GM23338 (cell line): ENCODE results near the gene C16orf74. TPM values are rescaled to one million over a fixed set of nuclear protein-coding genes. Genes with fewer than 3 reads are reported as not detected.

Experiments
- ATAC-seq: fragments of 200-7000 bp; cut with Tn5 transposase; 3 replicates; pipeline ENCODE4 v1.9.1; 2020
- DNase-seq: peaks from one replicate; pipeline ENCODE4 v3.0.0-alpha.2; 2015; ENCODE audit warnings: low spot score
- H2AFZ ChIP-seq: fragments of 200-600 bp; sonication (generic); 2 replicates; pipeline ENCODE4 v1.8.0; 2016; ENCODE audit warnings: antibody characterized with exemption, mild to moderate bottlenecking, moderate library complexity
- H3F3A ChIP-seq: fragments of 200-600 bp; sonication (generic); replicated peaks from 2 replicates; pipeline ENCODE4 v1.8.0; 2017; ENCODE audit warnings: antibody characterized with exemption, mixed run types, low read depth
- H3K27ac ChIP-seq: fragments of 200-600 bp; sonication (generic); 2 replicates; pipeline ENCODE4 v1.6.1; 2016; ENCODE audit warnings: low read depth
- H3K27me3 ChIP-seq: fragments of 200-600 bp; sonication (generic); 2 replicates; pipeline ENCODE4 v1.8.0; 2016; ENCODE audit warnings: mild to moderate bottlenecking, mixed run types, moderate library complexity; ENCODE audit not compliant: insufficient read depth
- H3K36me3 ChIP-seq: fragments of 200-600 bp; sonication (generic); 2 replicates; pipeline ENCODE4 v1.8.0; 2016; ENCODE audit warnings: mild to moderate bottlenecking; ENCODE audit not compliant: insufficient read depth
- H3K4me1 ChIP-seq: fragments of 200-600 bp; sonication (generic); 2 replicates; pipeline ENCODE4 v1.8.0; 2016; ENCODE audit warnings: mild to moderate bottlenecking, moderate library complexity; ENCODE audit not compliant: insufficient read depth
- H3K4me2 ChIP-seq: fragments of 200-600 bp; sonication (generic); 2 replicates; pipeline ENCODE4 v1.7.1; 2017; ENCODE audit warnings: mixed run types
- H3K4me3 ChIP-seq: fragments of 200-600 bp; sonication (generic); 2 replicates; pipeline ENCODE4 v1.6.1; 2016; ENCODE audit warnings: mixed run types
- H3K79me2 ChIP-seq: fragments of 200-600 bp; sonication (generic); replicated peaks from 2 replicates; pipeline ENCODE4 v1.8.0; 2017; ENCODE audit warnings: mild to moderate bottlenecking; ENCODE audit not compliant: insufficient read depth
- H3K9me2 ChIP-seq: fragments of 200-600 bp; sonication (generic); 2 replicates; pipeline ENCODE4 v1.8.0; 2017; ENCODE audit not compliant: insufficient read depth
- H4K20me1 ChIP-seq: fragments of 200-600 bp; sonication (generic); replicated peaks from 2 replicates; pipeline ENCODE4 v1.8.0; 2017; ENCODE audit warnings: mild to moderate bottlenecking; ENCODE audit not compliant: insufficient read depth
- H3K27ac Mint-ChIP-seq: 2 replicates; pipeline ENCODE4 v1.8.0; 2020; ENCODE audit warnings: inconsistent platforms, mild to moderate bottlenecking, moderate library complexity, mixed read lengths
- H3K27me3 Mint-ChIP-seq: 3 replicates; pipeline ENCODE4 v1.8.0; 2022; ENCODE audit warnings: low read depth, mild to moderate bottlenecking, moderate library complexity, mixed read lengths, inconsistent platforms; ENCODE audit not compliant: insufficient read depth, poor library complexity
- H3K36me3 Mint-ChIP-seq: 3 replicates; pipeline ENCODE4 v1.8.0; 2021; ENCODE audit warnings: low read depth, mild to moderate bottlenecking, inconsistent platforms, moderate library complexity, mixed read lengths
- H3K4me1 Mint-ChIP-seq: 3 replicates; pipeline ENCODE4 v1.8.0; 2020; ENCODE audit warnings: mild to moderate bottlenecking, inconsistent platforms, mixed read lengths
- H3K4me3 Mint-ChIP-seq: 3 replicates; pipeline ENCODE4 v1.8.0; 2021; ENCODE audit warnings: moderate library complexity, mild to moderate bottlenecking, inconsistent platforms, mixed read lengths
- H3K9me3 Mint-ChIP-seq: 3 replicates; pipeline ENCODE4 v1.8.0; 2020; ENCODE audit warnings: moderate library complexity, mild to moderate bottlenecking, inconsistent platforms, mixed read lengths
- CREB1 ChIP-seq: fragments of 250-450 bp; sonication (Bioruptor Pico); IDR thresholded peaks from 2 replicates; pipeline ENCODE4 v1.5.0; 2020; ENCODE audit warnings: low read depth, mild to moderate bottlenecking, moderate library complexity
- CTCF ChIP-seq, 2 experiments: fragments of 200-600 bp in 1 of 2; sonication (generic) in 1 of 2; conservative IDR thresholded peaks; 2 replicates each; pipeline versions ENCODE4 v1.5.1 to v1.6.1; 2016 to 2017; ENCODE audit warnings: antibody characterized with exemption in 2 of 2, low read depth in 2 of 2, mild to moderate bottlenecking in 2 of 2, moderate library complexity in 1 of 2
- ETS1 ChIP-seq: IDR thresholded peaks from 2 replicates; pipeline ENCODE4 v1.6.1; 2016; ENCODE audit warnings: antibody characterized with exemption
- EZH2 ChIP-seq: fragments of 200-600 bp; sonication (generic); IDR thresholded peaks from one replicate; pipeline ENCODE4 v1.8.0; 2017; ENCODE audit warnings: antibody characterized with exemption, mild to moderate bottlenecking, low read depth; ENCODE audit not compliant: unreplicated experiment
- EZH2phosphoT487 ChIP-seq: fragments of 200-600 bp; sonication (generic); IDR thresholded peaks from one replicate; pipeline ENCODE4 v1.8.1; 2018; ENCODE audit warnings: antibody characterized with exemption; ENCODE audit not compliant: unreplicated experiment
- JUNB ChIP-seq: IDR thresholded peaks from one replicate; pipeline ENCODE4 v1.6.1; 2016; ENCODE audit warnings: antibody characterized with exemption; ENCODE audit not compliant: unreplicated experiment
- NANOG ChIP-seq: IDR thresholded peaks from 2 replicates; pipeline ENCODE4 v1.6.1; 2016; ENCODE audit warnings: antibody characterized with exemption, borderline replicate concordance
- POLR2AphosphoS5 ChIP-seq: IDR thresholded peaks from 2 replicates; pipeline ENCODE4 v1.6.1; 2016; ENCODE audit warnings: antibody characterized with exemption, low read depth
- REST ChIP-seq: IDR thresholded peaks from one replicate; pipeline ENCODE4 v1.6.1; 2018; ENCODE audit warnings: antibody characterized with exemption; ENCODE audit not compliant: unreplicated experiment
- STAT1 ChIP-seq: IDR thresholded peaks from one replicate; pipeline ENCODE4 v1.6.1; 2016; ENCODE audit warnings: antibody characterized with exemption; ENCODE audit not compliant: unreplicated experiment
- ZNF114 ChIP-seq: fragments of 250-450 bp; sonication (Bioruptor Pico); IDR thresholded peaks from 2 replicates; pipeline ENCODE4 v1.5.0; 2020; ENCODE audit warnings: mild to moderate bottlenecking, moderate library complexity
- ZNF331 ChIP-seq: fragments of 250-450 bp; sonication (Bioruptor Pico); IDR thresholded peaks from 2 replicates; pipeline ENCODE4 v1.5.0; 2020; ENCODE audit warnings: low read depth, mild to moderate bottlenecking, moderate library complexity
- ZNF462 ChIP-seq: fragments of 250-450 bp; sonication (Bioruptor Pico); IDR thresholded peaks from 2 replicates; pipeline ENCODE4 v1.5.0; 2020; ENCODE audit warnings: mild to moderate bottlenecking, moderate library complexity
- polyA plus RNA-seq: library from polyadenylated mRNA; unstranded; fragments of >200 nt; fragmentation: Nextera tagmentation; extraction: Ambion mirVana; gene quantifications from 2 replicates; pipeline ENCODE4 v1.2.1, GENCODE V29; 2016
- total RNA-seq: library from RNA; depleted of rRNA; stranded (reverse); fragments of >200 nt; shearing (Covaris generic); gene quantifications from 2 replicates; pipeline ENCODE4 v1.2.3, GENCODE V29; 2014

C16orf74 gene
- total and polyA plus RNA-seq, 2 experiments from 2014 or later = 12.1 to 19.1 TPM

- Histone ChIP-seq H2AFZ (no peak overlapping the region), H3K4me3 (no peak overlapping the region), H3K9me2 (no peaks in the 10 kb centered on the region), H3K4me2 (no peak overlapping the region), H3F3A (no peaks in the 10 kb centered on the region), H4K20me1 (peaks cover 54% of the 10 kb centered on the region), H3K27ac (0 out of 2 replicates have a peak overlapping the region, but pooled peaks have one; percentile 21), H3K79me2 (peaks cover 87% of the 10 kb centered on the region), H3K27me3 (no peaks in the 10 kb centered on the region), H3K4me1 (no peaks in the 10 kb centered on the region), H3K36me3 (0 out of 2 replicates have a peak, but pooled peaks cover 10% of the 10 kb centered on the region)
- peaks cover 2% of the 10 kb centered on the region; the same call in 2 of the 3 replicates for H3K9me3 Mint-ChIP-seq
- peaks cover 75% of the 10 kb centered on the region for H3K36me3 Mint-ChIP-seq
- peaks cover 4% of the 10 kb centered on the region; the same call in 1 of the 3 replicates for H3K4me1 Mint-ChIP-seq
- peaks cover 2% of the 10 kb centered on the region for H3K27me3 Mint-ChIP-seq
- TF ChIP-seq POLR2AphosphoS5 (no peak), EZH2phosphoT487 (no peak), REST (no peak), ZNF114 (CRISPR knock-in tag) (no peak), STAT1 (no peak), ZNF462 (no peak), JUNB (no peak), ETS1 (no peak), NANOG (no peak), ZNF331 (CRISPR knock-in tag) (no peak), EZH2 (no peak), CREB1 (no peak), CTCF (conservative IDR thresholded peaks at IDR 0.05; ENCODE audit: low read depth in 2 of 2) (no peak)
- no peak overlapping the region for H3K27ac Mint-ChIP-seq
- no peak overlapping the region for H3K4me3 Mint-ChIP-seq
- DNase-seq (no peak), ATAC-seq (no peak)
These were observed 38.9 kb upstream of the C16orf74 start for GRCh38 chr16:85789773-85790172.
